HG02938 (cell line): ENCODE measurements around the gene ANTXR1.

Source experiments
- ATAC-seq: cut with Tn5 transposase; IDR thresholded peaks from one replicate; pipeline ENCODE4 v1.9.1; 2021; ENCODE audit warnings: mild to moderate bottlenecking, moderate library complexity; ENCODE audit not compliant: unreplicated experiment

ANTXR1 gene

DNA sequence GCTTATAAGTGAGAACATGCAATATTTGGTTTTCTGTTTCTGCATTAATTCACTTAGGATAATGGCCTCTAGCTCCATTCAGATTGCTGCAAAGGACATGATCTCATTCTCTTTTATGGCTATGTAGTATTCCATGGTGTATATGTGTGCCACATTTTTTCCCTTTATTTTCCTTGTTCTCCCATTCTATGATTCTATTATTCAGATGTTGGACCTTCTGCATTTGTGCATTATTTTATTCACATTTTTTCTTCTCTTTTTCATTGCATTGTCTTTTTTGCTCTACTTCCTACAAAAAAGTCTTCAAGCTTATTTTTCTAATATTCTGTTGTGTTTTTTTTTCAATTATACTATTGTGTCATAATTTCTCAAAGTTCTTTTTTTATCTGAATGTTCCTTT lies 11.1 kb upstream of the ANTXR1 start:
- ATAC-seq = no peak

GRCh38 chr2:69003731-69004130 lies 9.2 kb upstream of the ANTXR1 start:
- ATAC-seq = no peak

GRCh38 chr2:69007169-69007568 lies 5.8 kb upstream of the ANTXR1 start:
- ATAC-seq = no peak

- ATAC-seq = no peak
Measured at GRCh38 chr2:69007603-69008002, 5.4 kb upstream of the ANTXR1 start.

DNA sequence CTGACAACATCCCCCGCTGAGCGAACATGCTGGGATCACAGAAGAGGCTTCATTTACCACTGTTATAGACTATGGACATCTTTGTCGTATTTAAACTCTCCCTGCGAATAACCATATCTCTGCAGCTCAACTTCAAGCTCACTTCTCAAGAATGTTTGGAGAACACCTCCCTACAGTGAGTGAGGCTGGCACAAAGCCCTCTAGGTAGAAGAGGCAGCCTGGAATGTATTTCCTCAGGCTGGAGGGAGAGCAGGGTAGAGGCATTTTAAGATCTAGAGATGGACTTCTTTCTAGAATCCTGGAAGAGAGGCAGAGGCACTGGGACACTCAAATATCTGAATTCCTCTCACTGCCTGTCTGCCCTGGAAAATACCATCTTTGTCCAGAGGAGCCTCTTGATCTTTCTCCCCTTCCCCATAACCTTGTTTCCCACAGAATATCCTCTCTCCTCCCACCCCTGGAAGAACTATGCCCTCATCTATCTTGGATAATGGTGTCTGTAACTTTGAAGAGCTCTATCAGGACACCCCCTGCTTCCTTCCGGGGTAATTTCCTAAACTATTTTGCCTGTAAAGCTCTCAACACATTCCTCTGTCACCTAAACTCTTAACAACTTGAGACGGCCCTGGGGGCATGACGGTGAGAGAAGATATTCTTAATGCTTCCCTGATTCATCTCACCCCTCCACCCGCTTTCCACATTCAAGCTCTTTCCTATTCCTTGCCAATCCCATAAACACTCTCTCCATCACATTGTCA lies 2.4 kb upstream of the ANTXR1 start:
- ATAC-seq = no peak

GRCh38 chr2:69011611-69012157 lies 1.3 kb upstream of the ANTXR1 start:
- no peak for ATAC-seq

DNA sequence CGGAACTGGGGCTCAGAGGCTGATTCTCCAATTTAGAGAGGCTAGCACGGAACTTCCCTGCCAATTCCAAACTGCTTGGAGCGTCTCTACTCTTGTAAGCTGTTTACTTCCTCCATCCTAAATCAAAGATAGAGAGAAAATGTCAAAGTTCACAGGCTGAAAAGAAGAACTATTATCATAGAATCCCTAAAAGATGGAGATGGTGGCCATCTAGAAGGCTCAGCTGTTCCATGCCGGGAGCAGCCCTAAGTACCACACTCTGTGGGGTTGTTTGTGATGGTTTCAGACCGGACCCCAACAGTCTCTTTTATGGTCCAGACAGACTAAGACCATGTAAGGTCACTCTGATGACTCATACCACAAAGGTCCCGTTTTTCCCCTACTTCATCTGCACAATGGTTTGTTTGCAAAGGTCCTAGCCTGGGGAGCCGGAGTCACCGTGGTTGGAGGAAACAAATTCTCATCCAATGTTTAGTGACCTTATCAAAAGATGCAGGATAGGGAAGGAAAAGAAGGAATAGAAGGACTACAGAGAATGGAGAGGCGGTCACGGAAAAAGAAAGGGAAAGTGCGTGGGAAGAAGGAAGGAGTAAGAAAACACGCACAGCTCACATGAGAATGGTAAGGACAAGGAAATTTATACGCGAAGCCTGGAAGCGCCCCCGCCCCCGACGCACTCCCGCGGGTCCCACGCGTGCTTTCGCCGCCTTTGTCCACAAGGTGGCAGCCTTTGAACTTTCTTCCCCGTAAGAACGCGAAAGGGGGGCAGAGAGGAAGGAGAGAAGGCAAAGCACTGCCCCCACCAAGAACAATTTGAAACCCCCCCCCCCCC lies 453 bp upstream of the ANTXR1 start:
- ATAC-seq = no peak

GRCh38 chr2:69013840-69014821 lies 1.2 kb downstream of the ANTXR1 start:
- no peak for ATAC-seq

DNA sequence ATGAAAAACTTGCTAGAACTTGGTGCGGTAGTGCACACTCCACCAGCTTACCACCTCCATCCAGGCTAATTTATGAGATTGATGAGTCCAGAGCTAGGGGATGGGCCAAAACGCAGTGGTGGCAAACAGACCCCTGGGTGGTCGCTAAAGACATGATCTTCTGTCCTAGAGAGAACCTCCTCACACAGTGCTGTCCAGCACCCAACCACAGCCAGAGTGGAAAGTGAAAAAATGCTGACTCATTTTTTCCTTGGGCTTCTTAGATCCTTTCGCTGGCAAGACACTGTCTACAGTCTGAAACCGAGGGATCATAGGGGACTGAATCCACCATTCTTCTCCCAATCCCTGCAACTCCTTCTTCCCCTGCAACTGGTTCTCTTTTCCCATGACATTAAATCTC lies 4.1 kb downstream of the ANTXR1 start:
- ATAC-seq = no peak

GRCh38 chr2:69017835-69018234 lies 4.9 kb downstream of the ANTXR1 start:
- no peak for ATAC-seq

GRCh38 chr2:69018678-69019095 lies 5.7 kb downstream of the ANTXR1 start:
- no peak for ATAC-seq

- ATAC-seq = no peak
Measured at GRCh38 chr2:69020496-69021426, 7.8 kb downstream of the ANTXR1 start.

- no peak for ATAC-seq
Measured at GRCh38 chr2:69021727-69022126, 8.7 kb downstream of the ANTXR1 start.

DNA sequence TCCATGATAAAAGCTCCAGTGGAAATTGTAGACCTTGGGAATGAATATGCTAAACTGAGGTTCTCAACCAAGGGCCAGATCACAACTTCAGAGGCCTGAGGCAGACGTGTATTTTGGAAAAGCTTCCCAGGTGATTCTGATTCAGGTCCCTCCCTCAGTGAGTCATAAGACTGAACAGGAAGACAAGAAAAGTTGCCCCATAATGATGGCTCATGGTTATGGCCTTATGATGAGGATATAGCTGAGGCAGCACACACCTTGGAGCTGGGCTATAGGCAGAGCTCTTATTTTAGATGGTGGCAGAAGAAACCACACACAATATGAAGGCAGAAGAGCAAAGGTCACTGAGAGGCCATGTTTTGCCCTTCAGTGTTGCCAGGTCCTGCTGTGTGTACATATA lies 9.6 kb downstream of the ANTXR1 start:
- no peak for ATAC-seq

- no peak for ATAC-seq
Measured at GRCh38 chr2:69023236-69023635, 10.3 kb downstream of the ANTXR1 start.

- no peak for ATAC-seq
Measured at GRCh38 chr2:69026026-69026425, 13.0 kb downstream of the ANTXR1 start.

DNA sequence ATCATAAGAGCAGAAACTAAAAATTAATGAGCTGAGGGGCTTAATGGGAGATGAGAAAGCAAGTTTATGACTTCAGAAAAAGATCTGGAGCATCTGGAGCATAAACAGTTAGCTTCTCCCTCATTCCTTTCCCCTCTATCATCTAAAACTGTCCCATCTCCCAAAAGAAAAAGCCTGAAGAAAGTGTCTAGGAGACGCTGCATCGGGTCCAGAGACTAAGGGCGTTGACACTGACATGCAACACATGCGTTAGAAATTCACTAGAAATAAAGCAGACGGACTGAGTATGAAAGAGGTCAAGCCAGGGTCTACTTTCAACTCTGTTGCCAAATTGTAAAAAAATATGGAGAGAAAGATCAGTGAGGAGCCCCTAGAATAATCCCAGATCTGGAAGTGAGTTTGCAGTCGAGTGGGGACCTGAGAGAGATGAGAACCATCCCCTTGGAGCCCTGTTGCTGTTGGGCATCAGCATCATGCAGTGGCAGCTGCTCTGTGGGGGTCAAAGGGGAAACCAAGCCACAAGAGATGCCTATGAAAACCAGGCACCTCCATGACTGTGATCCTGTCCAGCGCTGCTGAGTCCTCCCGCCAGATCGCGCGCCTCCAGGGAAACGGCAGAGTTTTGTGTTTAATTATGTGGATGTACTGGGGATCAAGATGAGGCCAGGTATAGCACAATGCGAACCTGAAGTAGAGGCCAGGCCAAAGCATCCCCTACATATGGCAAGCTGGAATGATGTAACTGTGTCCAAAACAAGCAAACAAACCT lies 13.9 kb downstream of the ANTXR1 start:
- no peak for ATAC-seq

DNA sequence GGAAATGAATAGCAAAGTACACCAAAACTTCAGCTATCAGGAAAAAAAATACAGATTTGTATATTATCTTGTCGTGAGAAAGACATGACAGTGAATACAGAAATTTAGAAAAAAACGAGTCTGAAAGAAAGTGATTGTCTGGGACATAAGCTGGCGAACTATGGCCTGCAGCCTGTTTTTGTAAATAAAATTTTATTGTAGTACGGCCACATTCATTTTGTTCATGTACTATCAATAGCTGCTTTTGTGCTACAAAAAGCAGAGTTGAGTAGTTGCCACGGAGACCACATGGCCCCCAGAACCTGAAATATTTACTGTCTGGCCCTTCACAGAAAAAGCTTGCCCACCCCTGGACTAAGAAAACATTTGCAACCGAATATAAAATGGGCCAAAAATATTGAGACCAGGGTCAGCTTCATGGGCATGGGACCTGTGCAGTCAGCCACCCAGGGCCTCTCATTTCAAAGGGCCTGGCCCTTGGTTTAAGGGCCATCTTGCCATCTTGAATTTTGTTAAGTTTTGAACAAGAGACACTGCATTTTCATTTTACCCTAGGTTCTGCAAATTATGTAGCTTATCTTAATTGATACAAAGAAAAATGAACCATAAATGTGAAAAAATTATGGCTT lies 17.9 kb downstream of the ANTXR1 start:
- no peak for ATAC-seq
